Measurements from ENCODE around the gene ATG16L2. TPM values are rescaled to one million over a fixed set of nuclear protein-coding genes. Genes with fewer than 3 reads are reported as not detected.
"Not testable (repeated sequence)": the region's sequence is repeated elsewhere in the genome, so short reads cannot be mapped to it uniquely, and the experiment has no call there.

ATG16L2 gene
- total and polyA plus RNA-seq, 8 donors, result 41.5 to 87.3 (median 50.3) TPM

DNA sequence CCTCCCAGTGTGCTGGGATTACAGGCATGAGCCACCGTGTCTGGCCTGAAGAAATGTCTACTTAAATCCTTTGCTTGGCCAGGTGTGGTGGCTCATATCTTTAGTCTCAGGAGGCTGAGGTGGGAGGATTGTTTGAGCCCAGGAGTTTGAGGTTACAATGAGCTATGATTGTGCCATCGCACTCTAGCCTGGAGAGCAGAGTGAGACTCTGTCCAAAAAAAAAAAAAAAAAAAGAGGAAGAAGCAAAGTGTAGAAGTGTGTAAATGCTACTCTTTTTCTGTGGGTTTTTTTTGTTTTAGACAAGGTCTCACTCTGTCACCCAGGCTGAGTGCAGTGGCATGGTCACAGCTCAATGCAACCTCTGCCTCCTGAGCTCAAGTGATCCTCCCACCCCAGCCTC is 6.4 kb upstream of the ATG16L2 start:
- Histone ChIP-seq H3K27ac (peak overlapping the region; percentile 66 to 98), H3K36me3 (peaks cover 0 to 14% of the 10 kb centered on the region in 2 donors), H3K4me1 (peaks cover 12 to 79% of the 10 kb centered on the region in 2 donors), H3K9me3 (no peaks in the 10 kb centered on the region), H3K4me3 (no peak overlapping the region), H3K27me3 (no peaks in the 10 kb centered on the region)
- ATAC-seq, result peak; percentile 37
- TF ChIP-seq CTCF (IDR thresholded peaks at IDR 0.05), result no peak
- DNase-seq, result no peak
- intact Hi-C loops (cut with DNase I), result no loop called here

DNA sequence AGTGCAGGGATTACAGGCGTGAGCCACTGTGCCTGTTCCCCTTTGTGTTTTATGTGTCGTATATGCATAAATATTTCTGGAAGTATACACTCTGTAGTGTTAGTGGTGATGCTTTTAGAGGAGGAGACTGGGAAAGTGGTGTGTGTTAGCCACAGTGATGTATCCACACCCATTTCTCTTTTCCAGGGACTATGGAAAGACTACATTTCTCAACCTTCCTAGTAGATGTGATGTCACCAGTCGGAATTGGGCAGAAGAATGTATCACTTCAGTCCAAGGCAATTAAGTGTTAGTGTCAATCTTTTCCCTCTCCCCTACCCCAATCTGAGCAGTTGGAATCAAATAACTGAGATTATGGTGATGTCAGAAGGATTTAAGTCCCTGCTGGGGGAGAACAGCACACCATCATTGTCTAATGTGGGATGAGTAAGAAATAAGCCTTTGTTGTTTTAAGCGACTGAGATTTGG is 5.8 kb upstream of the ATG16L2 start:
- DNase-seq (no peak), ATAC-seq (peak; percentile 9)
- intact Hi-C loops (cut with DNase I), result no loop called here
- Histone ChIP-seq H3K9me3 (no peaks in the 10 kb centered on the region), H3K4me1 (peaks cover 18 to 84% of the 10 kb centered on the region in 2 donors), H3K27me3 (no peaks in the 10 kb centered on the region), H3K36me3 (peaks cover 0 to 14% of the 10 kb centered on the region in 2 donors), H3K27ac (peak overlapping the region; percentile 66 to 98), H3K4me3 (no peak overlapping the region)
- no peak for TF ChIP-seq CTCF (IDR thresholded peaks at IDR 0.05)

GRCh38 chr11:72811686-72812085 is 2.5 kb upstream of the ATG16L2 start:
- Histone ChIP-seq H3K4me3 (peak overlapping the region in 1 of 2 donors; percentile 98), H3K27ac (peak overlapping the region in 1 of 2 donors; percentile 98), H3K36me3 (peaks cover 0 to 14% of the 10 kb centered on the region in 2 donors), H3K4me1 (peaks cover 30 to 83% of the 10 kb centered on the region in 2 donors)
- H3K9me3 ChIP-seq, H3K27me3 ChIP-seq, DNase-seq, ATAC-seq: not testable (repeated sequence)
- intact Hi-C loops (cut with DNase I), result loop anchor here in 1 of 2 donors (5.0 kb wide), 1 partner anchor 89 kb away; no protein-coding TSS in a partner anchor

GRCh38 chr11:72812604-72812966 is 1.6 kb upstream of the ATG16L2 start:
- no peaks in the 10 kb centered on the region for H3K9me3 ChIP-seq
- DNase-seq (no peak), ATAC-seq (no peak)
- intact Hi-C loops (cut with DNase I), result loop anchor here in 1 of 2 donors (5.0 kb wide), 1 partner anchor 90 kb away; no protein-coding TSS in a partner anchor
- peaks cover 0 to 17% of the 10 kb centered on the region in 2 donors for H3K36me3 ChIP-seq
- H3K4me3 ChIP-seq, result peak overlapping the region; percentile 79 to 98
- H3K4me1 ChIP-seq, result peaks cover 30 to 84% of the 10 kb centered on the region in 2 donors
- H3K27me3 ChIP-seq, result no peaks in the 10 kb centered on the region
- TF ChIP-seq CTCF (IDR thresholded peaks at IDR 0.05), result no peak
- peak overlapping the region in 1 of 2 donors; percentile 98 for H3K27ac ChIP-seq

- Histone ChIP-seq H3K9me3 (no peaks in the 10 kb centered on the region), H3K4me1 (peaks cover 30 to 84% of the 10 kb centered on the region in 2 donors), H3K36me3 (peaks cover 0 to 23% of the 10 kb centered on the region in 2 donors), H3K4me3 (peak overlapping the region; percentile 79 to 98), H3K27ac (peak overlapping the region; percentile 86 to 98), H3K27me3 (no peaks in the 10 kb centered on the region)
- ATAC-seq, result peak; percentile 12
- intact Hi-C loops (cut with DNase I), result loop anchor here in 1 of 2 donors (5.0 kb wide), 1 partner anchor 91 kb away; no protein-coding TSS in a partner anchor
- TF ChIP-seq CTCF (IDR thresholded peaks at IDR 0.05), result peak in 1 of 2 donors; percentile 65
- peak in 1 of 4 donors; percentile 69 for DNase-seq
Observed at GRCh38 chr11:72812967-72813739, 1.1 kb upstream of the ATG16L2 start.

Measured in left lung (tissue), 10 donors.